ENCODE measurements around the gene OR5AU1.

- TF ChIP-seq CTCF (IDR thresholded peaks at IDR 0.05), result no peak
- no peak for TF ChIP-seq POLR2A (IDR thresholded peaks at IDR 0.05)
- no peak for TF ChIP-seq POLR2AphosphoS5 (IDR thresholded peaks at IDR 0.05; ENCODE audit: insufficient read depth in 1 of 2, low read depth in 1 of 2)
Observed at GRCh38 chr14:21203470-21204166, 47.8 kb upstream of the OR5AU1 start.

All from vagina (tissue), 2 donors.